ENCODE measurements around the gene PPP1R9A. TPM values are rescaled to one million over a fixed set of nuclear protein-coding genes. Genes with fewer than 3 reads are reported as not detected.

PPP1R9A gene
- total RNA-seq, 1 donor from 2014 or later, result 1.3 TPM

DNA sequence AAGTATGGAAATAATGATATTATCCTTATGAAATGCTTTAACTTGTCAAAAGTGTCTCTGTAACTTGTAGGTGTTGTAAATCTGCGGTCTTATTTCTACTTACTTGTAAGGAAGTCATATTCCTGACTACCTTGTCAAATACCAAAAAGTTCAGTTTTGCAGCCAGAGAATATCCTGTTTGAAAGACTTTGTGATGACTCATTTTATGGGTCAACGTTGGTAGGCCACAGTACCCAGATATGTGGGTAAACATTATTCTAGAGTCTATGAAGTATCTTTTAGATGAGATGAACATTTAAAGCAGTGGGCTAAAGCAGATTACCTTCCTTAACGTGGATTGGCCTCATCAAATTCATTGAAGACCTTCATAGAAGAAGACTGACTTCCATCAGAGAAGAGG is 195.3 kb downstream of the PPP1R9A start:
- intact Hi-C loops (cut with micrococcal nuclease), result no loop called here
- Mint-ChIP-seq H3K4me3 (no peak overlapping the region), H3K4me1 (no peaks in the 10 kb centered on the region), H3K27ac (no peak overlapping the region), H3K27me3 (no peaks in the 10 kb centered on the region), H3K9me3 (no peaks in the 10 kb centered on the region), H3K36me3 (ENCODE audit: low read depth) (no peaks in the 10 kb centered on the region)
- ChIA-PET CTCF (no interaction called here), POLR2A (no interaction called here)
- no peak for ATAC-seq (ENCODE audit: low read depth)
- DNase-seq, result no peak
- TF ChIP-seq CTCF (IDR thresholded peaks at IDR 0.05), result no peak

DNA sequence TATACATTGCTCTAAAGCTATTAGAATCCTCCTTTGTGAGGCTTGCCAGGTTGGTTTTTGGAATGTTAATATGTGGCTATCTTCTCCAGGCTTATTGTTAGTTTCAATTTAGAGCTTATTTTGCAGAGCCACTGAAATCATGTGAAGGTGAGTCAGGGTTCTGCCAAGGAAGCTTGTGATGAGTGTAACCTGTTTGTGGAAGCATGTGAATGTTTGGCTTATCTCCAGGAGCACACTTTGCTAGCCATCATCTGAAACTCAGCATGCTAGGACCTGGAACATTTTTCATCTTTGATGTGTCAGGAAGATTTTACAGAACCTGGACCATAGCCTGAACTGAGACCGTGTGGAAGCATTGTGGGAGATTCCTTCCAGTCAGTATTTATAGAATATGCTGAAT is 197.3 kb downstream of the PPP1R9A start:
- ATAC-seq (ENCODE audit: low read depth) (no peak), DNase-seq (no peak)
- CTCF ChIA-PET, result no interaction called here
- H3K9me3 Mint-ChIP-seq, result no peaks in the 10 kb centered on the region
- no peak overlapping the region for H3K27ac Mint-ChIP-seq
- TF ChIP-seq CTCF (IDR thresholded peaks at IDR 0.05), result no peak
- H3K4me1 Mint-ChIP-seq, result no peaks in the 10 kb centered on the region
- H3K36me3 Mint-ChIP-seq (ENCODE audit: low read depth), result no peaks in the 10 kb centered on the region
- POLR2A ChIA-PET, result no interaction called here
- H3K4me3 Mint-ChIP-seq, result no peak overlapping the region
- intact Hi-C loops (cut with micrococcal nuclease), result no loop called here
- H3K27me3 Mint-ChIP-seq, result no peaks in the 10 kb centered on the region

- H3K9me3 Mint-ChIP-seq, result no peaks in the 10 kb centered on the region
- ChIA-PET POLR2A (no interaction called here), CTCF (no interaction called here)
- intact Hi-C loops (cut with micrococcal nuclease), result no loop called here
- no peaks in the 10 kb centered on the region for H3K4me1 Mint-ChIP-seq
- H3K27ac Mint-ChIP-seq, result no peak overlapping the region
- no peaks in the 10 kb centered on the region for H3K27me3 Mint-ChIP-seq
- no peak overlapping the region for H3K4me3 Mint-ChIP-seq
- no peaks in the 10 kb centered on the region for H3K36me3 Mint-ChIP-seq (ENCODE audit: low read depth)
- no peak for ATAC-seq (ENCODE audit: low read depth)
- no peak for DNase-seq
- no peak for TF ChIP-seq CTCF (IDR thresholded peaks at IDR 0.05)
Measured at GRCh38 chr7:95105627-95106026, 198.2 kb downstream of the PPP1R9A start.

- CTCF ChIA-PET, result no interaction called here
- Mint-ChIP-seq H3K36me3 (ENCODE audit: low read depth) (no peaks in the 10 kb centered on the region), H3K4me1 (no peaks in the 10 kb centered on the region), H3K4me3 (no peak overlapping the region), H3K27me3 (no peaks in the 10 kb centered on the region), H3K9me3 (no peaks in the 10 kb centered on the region), H3K27ac (no peak overlapping the region)
- DNase-seq (no peak), ATAC-seq (ENCODE audit: low read depth) (no peak)
- no peak for TF ChIP-seq CTCF (IDR thresholded peaks at IDR 0.05)
- intact Hi-C loops (cut with micrococcal nuclease), result no loop called here
- POLR2A ChIA-PET, result no interaction called here
Measured at GRCh38 chr7:95106401-95106800, 199.0 kb downstream of the PPP1R9A start.

- TF ChIP-seq CTCF (IDR thresholded peaks at IDR 0.05), result no peak
- no peak overlapping the region for H3K4me3 Mint-ChIP-seq
- DNase-seq (no peak), ATAC-seq (ENCODE audit: low read depth) (no peak)
- no peaks in the 10 kb centered on the region for H3K9me3 Mint-ChIP-seq
- ChIA-PET CTCF (no interaction called here), POLR2A (no interaction called here)
- no peak overlapping the region for H3K27ac Mint-ChIP-seq
- H3K27me3 Mint-ChIP-seq, result no peaks in the 10 kb centered on the region
- intact Hi-C loops (cut with micrococcal nuclease), result no loop called here
- no peaks in the 10 kb centered on the region for H3K4me1 Mint-ChIP-seq
- H3K36me3 Mint-ChIP-seq (ENCODE audit: low read depth), result no peaks in the 10 kb centered on the region
Measured at GRCh38 chr7:95110707-95111106, 203.3 kb downstream of the PPP1R9A start.

All from activated B cell treated with CpG ODN at 0.5 μM for 24 hours (primary cell).